ENCODE measurements around the gene SORBS2. TPM values are rescaled to one million over a fixed set of nuclear protein-coding genes. Genes with fewer than 3 reads are reported as not detected.

Gene SORBS2
- total RNA-seq, 4 donors from 2014 or later: 640 to 1,569 (median 1,016) TPM

- H3K27me3 ChIP-seq: no peaks in the 10 kb centered on the region
- no peak overlapping the region for H3K4me3 ChIP-seq
- ATAC-seq: no peak
- TF ChIP-seq POLR2A (IDR thresholded peaks at IDR 0.05) (no peak), POLR2AphosphoS5 (IDR thresholded peaks at IDR 0.05) (no peak), CTCF (IDR thresholded peaks at IDR 0.05) (no peak), EP300 (IDR thresholded peaks at IDR 0.05) (no peak)
- H3K27ac ChIP-seq: peak overlapping the region in 1 of 4 donors; percentile 41
- WGBS, 2 donors (ENCODE audit: low coverage in 1 of 2): 92 to 96% methylated on average over 4 to 6 of the region's 8 CpGs
- peaks cover 0 to 7% (median 0%) of the 10 kb centered on the region in 3 donors for H3K9me3 ChIP-seq
- no peaks in the 10 kb centered on the region for H3K36me3 ChIP-seq
- H3K4me1 ChIP-seq: peaks cover 0 to 12% (median 0%) of the 10 kb centered on the region in 3 donors
Measured at GRCh38 chr4:185702147-185702663, 109.8 kb downstream of the SORBS2 start.

GRCh38 chr4:185700630-185701029 lies 111.4 kb downstream of the SORBS2 start:
- Histone ChIP-seq H3K4me1 (peaks cover 0 to 12% (median 0%) of the 10 kb centered on the region in 3 donors), H3K36me3 (no peaks in the 10 kb centered on the region), H3K27ac (peak overlapping the region in 3 of 4 donors; percentile 41 to 51 (median 41)), H3K9me3 (peaks cover 0 to 3% (median 0%) of the 10 kb centered on the region in 3 donors), H3K27me3 (no peaks in the 10 kb centered on the region), H3K4me3 (no peak overlapping the region)
- TF ChIP-seq CTCF (IDR thresholded peaks at IDR 0.05) (no peak), POLR2AphosphoS5 (IDR thresholded peaks at IDR 0.05) (peak; percentile 33)
- ATAC-seq: no peak

GRCh38 chr4:185700048-185700447 lies 111.9 kb downstream of the SORBS2 start:
- Histone ChIP-seq H3K27me3 (no peaks in the 10 kb centered on the region), H3K4me3 (no peak overlapping the region), H3K27ac (peak overlapping the region in 2 of 4 donors; percentile 41), H3K4me1 (peaks cover 0 to 12% (median 0%) of the 10 kb centered on the region in 3 donors), H3K36me3 (no peaks in the 10 kb centered on the region), H3K9me3 (no peaks in the 10 kb centered on the region)
- WGBS, 2 donors (ENCODE audit: low coverage in 1 of 2): 79% methylated on average over 3 of the region's 3 CpGs
- TF ChIP-seq EP300 (IDR thresholded peaks at IDR 0.05): no peak
- no peak for TF ChIP-seq POLR2A (IDR thresholded peaks at IDR 0.05)
- TF ChIP-seq CTCF (IDR thresholded peaks at IDR 0.05): no peak
- TF ChIP-seq POLR2AphosphoS5 (IDR thresholded peaks at IDR 0.05): no peak
- no peak for ATAC-seq

GRCh38 chr4:185697488-185697887 lies 114.5 kb downstream of the SORBS2 start:
- Histone ChIP-seq H3K27me3 (no peaks in the 10 kb centered on the region), H3K4me3 (no peak overlapping the region), H3K36me3 (no peaks in the 10 kb centered on the region), H3K27ac (no peak overlapping the region), H3K4me1 (peaks cover 0 to 12% (median 0%) of the 10 kb centered on the region in 3 donors), H3K9me3 (no peaks in the 10 kb centered on the region)
- no peak for ATAC-seq
- TF ChIP-seq POLR2AphosphoS5 (IDR thresholded peaks at IDR 0.05) (no peak), CTCF (IDR thresholded peaks at IDR 0.05) (no peak), EP300 (IDR thresholded peaks at IDR 0.05) (no peak), POLR2A (IDR thresholded peaks at IDR 0.05) (no peak)
- WGBS, 2 donors (ENCODE audit: low coverage in 1 of 2): 85 to 87% methylated on average over 3 of the region's 3 CpGs

GRCh38 chr4:185695743-185696142 lies 116.3 kb downstream of the SORBS2 start:
- ATAC-seq: no peak
- Histone ChIP-seq H3K4me3 (no peak overlapping the region), H3K27ac (no peak overlapping the region), H3K36me3 (no peaks in the 10 kb centered on the region), H3K9me3 (no peaks in the 10 kb centered on the region), H3K4me1 (peaks cover 0 to 7% (median 0%) of the 10 kb centered on the region in 3 donors), H3K27me3 (no peaks in the 10 kb centered on the region)
- TF ChIP-seq EP300 (IDR thresholded peaks at IDR 0.05): no peak
- no peak for TF ChIP-seq POLR2A (IDR thresholded peaks at IDR 0.05)
- TF ChIP-seq POLR2AphosphoS5 (IDR thresholded peaks at IDR 0.05): no peak
- no peak for TF ChIP-seq CTCF (IDR thresholded peaks at IDR 0.05)
- WGBS, 2 donors (ENCODE audit: low coverage in 1 of 2): 89 to 90% methylated on average over 3 to 4 of the region's 4 CpGs

All from gastroesophageal sphincter (tissue), 4 donors.